ENCODE data around the gene INSR. TPM values are rescaled to one million over a fixed set of nuclear protein-coding genes. Genes with fewer than 3 reads are reported as not detected.
A peak's percentile ranks its signal among the peaks of the same experiment; 100 is the strongest.

Gene INSR
- total RNA-seq, 2 donors from 2014 or later = 50.8 to 118 TPM

- Histone ChIP-seq H3K27me3 (no peaks in the 10 kb centered on the region), H3K4me1 (peaks cover 0 to 24% of the 10 kb centered on the region in 2 donors), H3K4me3 (no peak overlapping the region), H3K36me3 (peaks cover 5% of the 10 kb centered on the region), H3K9me3 (no peaks in the 10 kb centered on the region), H3K27ac (no peak overlapping the region)
- no peak for DNase-seq (ENCODE audit: low spot score)
- TF ChIP-seq CTCF (IDR thresholded peaks at IDR 0.05) = no peak
These were observed 105.2 kb downstream of the INSR start for GRCh38 chr19:7188698-7189629.

- Histone ChIP-seq H3K27ac (peak overlapping the region in 1 of 2 donors; percentile 40), H3K36me3 (peaks cover 11% of the 10 kb centered on the region), H3K9me3 (no peaks in the 10 kb centered on the region), H3K4me1 (peaks cover 0 to 34% of the 10 kb centered on the region in 2 donors), H3K27me3 (no peaks in the 10 kb centered on the region), H3K4me3 (no peak overlapping the region)
- DNase-seq (ENCODE audit: low spot score) = no peak
- no peak for TF ChIP-seq CTCF (IDR thresholded peaks at IDR 0.05)
These were observed 106.4 kb downstream of the INSR start for GRCh38 chr19:7187605-7188339.

- peaks cover 0 to 58% of the 10 kb centered on the region in 2 donors for H3K4me1 ChIP-seq
- no peak for DNase-seq (ENCODE audit: low spot score)
- no peaks in the 10 kb centered on the region for H3K27me3 ChIP-seq
- peaks cover 11% of the 10 kb centered on the region for H3K36me3 ChIP-seq
- H3K27ac ChIP-seq = peak overlapping the region; percentile 75 to 78
- no peaks in the 10 kb centered on the region for H3K9me3 ChIP-seq
- H3K4me3 ChIP-seq = no peak overlapping the region
- no peak for TF ChIP-seq CTCF (IDR thresholded peaks at IDR 0.05)
These were observed 111.7 kb downstream of the INSR start for GRCh38 chr19:7182489-7182888.

- no peak overlapping the region for H3K4me3 ChIP-seq
These were observed 114.3 kb downstream of the INSR start for GRCh38 chr19:7179917-7180306.

GRCh38 chr19:7177926-7178325, 116.3 kb downstream of the INSR start:
- DNase-seq (ENCODE audit: low spot score) = no peak
- no peak overlapping the region for H3K4me3 ChIP-seq
- TF ChIP-seq CTCF (IDR thresholded peaks at IDR 0.05) = no peak
- H3K27ac ChIP-seq = peak overlapping the region in 1 of 2 donors; percentile 24
- H3K27me3 ChIP-seq = no peaks in the 10 kb centered on the region
- no peaks in the 10 kb centered on the region for H3K9me3 ChIP-seq
- H3K36me3 ChIP-seq = peaks cover 12% of the 10 kb centered on the region
- H3K4me1 ChIP-seq = peaks cover 0 to 39% of the 10 kb centered on the region in 2 donors

More at GRCh38 chr19:7179917-7180306, 114.3 kb downstream of the INSR start:
- H3K4me1 ChIP-seq = peaks cover 0 to 51% of the 10 kb centered on the region in 2 donors
- TF ChIP-seq CTCF (IDR thresholded peaks at IDR 0.05) = no peak
- peak overlapping the region in 1 of 2 donors; percentile 21 for H3K27ac ChIP-seq
- no peak for DNase-seq (ENCODE audit: low spot score)
- H3K27me3 ChIP-seq = no peaks in the 10 kb centered on the region
- H3K9me3 ChIP-seq = no peaks in the 10 kb centered on the region
- H3K36me3 ChIP-seq = peaks cover 11% of the 10 kb centered on the region
